Stimulated activated CD4-positive, alpha-beta T cell treated with anti-CD3 and anti-CD28 coated beads, Interleukin-4, amount 100 ng/mL, for 1 hour (primary cell): ENCODE results near the gene XIRP1.

Source experiments
- DNase-seq: peaks from one replicate; pipeline ENCODE4 v3.0.0-alpha.2; 2020

The XIRP1 gene

GRCh38 chr3:39140341-39140971 is 51.9 kb downstream of the XIRP1 start:
- no peak for DNase-seq

GRCh38 chr3:39139442-39139841 is 53.0 kb downstream of the XIRP1 start:
- DNase-seq = no peak

- no peak for DNase-seq
Observed at GRCh38 chr3:39138804-39139415, 53.5 kb downstream of the XIRP1 start.

- DNase-seq = no peak
Observed at GRCh38 chr3:39137991-39138803, 54.2 kb downstream of the XIRP1 start.

GRCh38 chr3:39137435-39137936 is 54.9 kb downstream of the XIRP1 start:
- DNase-seq = no peak

GRCh38 chr3:39136533-39137434 is 55.6 kb downstream of the XIRP1 start:
- DNase-seq = no peak

- no peak for DNase-seq
Observed at GRCh38 chr3:39135170-39135805, 57.1 kb downstream of the XIRP1 start.

- DNase-seq = no peak
Observed at GRCh38 chr3:39134305-39134704, 58.1 kb downstream of the XIRP1 start.

GRCh38 chr3:39133822-39134221 is 58.6 kb downstream of the XIRP1 start:
- DNase-seq = no peak
